ENCODE results near the gene TMEM115.

Gene TMEM115

GRCh38 chr3:50358911-50359759, at the start of gene TMEM115:
TMEM115 (minus strand) TSS chr3:50359521; CDS start chr3:50359063, 458 bp downstream.
- peak; percentile 83 for DNase-seq

- no peak for DNase-seq
Observed at GRCh38 chr3:50408443-50408944, 49.2 kb upstream of the TMEM115 start.

GRCh38 chr3:50406487-50406886, 47.2 kb upstream of the TMEM115 start:
- DNase-seq = no peak

- no peak for DNase-seq
Observed at GRCh38 chr3:50405249-50405648, 45.9 kb upstream of the TMEM115 start.

- DNase-seq = no peak
Observed at GRCh38 chr3:50401978-50402595, 42.8 kb upstream of the TMEM115 start.

- no peak for DNase-seq
Observed at GRCh38 chr3:50396502-50396901, 37.2 kb upstream of the TMEM115 start.

GRCh38 chr3:50395070-50395860, 35.9 kb upstream of the TMEM115 start:
- DNase-seq = no peak

GRCh38 chr3:50393061-50393460, 33.7 kb upstream of the TMEM115 start:
- DNase-seq = no peak

GRCh38 chr3:50392101-50392715, 32.9 kb upstream of the TMEM115 start:
- no peak for DNase-seq

GRCh38 chr3:50390508-50391224, 31.3 kb upstream of the TMEM115 start:
- DNase-seq = peak; percentile 31

- no peak for DNase-seq
Observed at GRCh38 chr3:50389414-50389767, 30.1 kb upstream of the TMEM115 start.

GRCh38 chr3:50388720-50389413, 29.5 kb upstream of the TMEM115 start:
- no peak for DNase-seq

GRCh38 chr3:50388016-50388719, 28.8 kb upstream of the TMEM115 start:
- peak; percentile 50 for DNase-seq

- no peak for DNase-seq
Observed at GRCh38 chr3:50385754-50386153, 26.4 kb upstream of the TMEM115 start.

GRCh38 chr3:50383750-50384149, 24.4 kb upstream of the TMEM115 start:
- DNase-seq = no peak

- no peak for DNase-seq
Observed at GRCh38 chr3:50382722-50383121, 23.4 kb upstream of the TMEM115 start.

- DNase-seq = peak; percentile 27
Observed at GRCh38 chr3:50381383-50381782, 22.1 kb upstream of the TMEM115 start.

- no peak for DNase-seq
Observed at GRCh38 chr3:50380405-50381085, 21.2 kb upstream of the TMEM115 start.

- no peak for DNase-seq
Observed at GRCh38 chr3:50378757-50379156, 19.4 kb upstream of the TMEM115 start.

- DNase-seq = no peak
Observed at GRCh38 chr3:50378024-50378423, 18.7 kb upstream of the TMEM115 start.
